Parathyroid adenoma (tissue), 2 donors: Measurements from ENCODE around the gene KRT3.

Source experiments
- H2AFZ ChIP-seq: fragments of 300-600 bp; sonication (generic); one replicate; pipeline ENCODE4 v1.7.0; 2017; ENCODE audit warnings: antibody characterized with exemption, mild to moderate bottlenecking
- H3K27ac ChIP-seq: fragments of 300-600 bp; sonication (generic); one replicate; pipeline ENCODE4 v1.7.0; 2017
- H3K27me3 ChIP-seq: fragments of 300-600 bp; sonication (generic); one replicate; pipeline ENCODE4 v1.7.0; 2017; ENCODE audit warnings: low read length; ENCODE audit not compliant: control insufficient read depth, insufficient read depth
- H3K36me3 ChIP-seq: fragments of 300-600 bp; sonication (generic); one replicate; pipeline ENCODE4 v1.7.0; 2017; ENCODE audit warnings: low read length; ENCODE audit not compliant: control insufficient read depth, insufficient read depth
- H3K4me1 ChIP-seq: fragments of 300-600 bp; sonication (generic); one replicate; pipeline ENCODE4 v1.7.0; 2017; ENCODE audit warnings: control low read depth
- H3K4me2 ChIP-seq: fragments of 300-600 bp; sonication (generic); one replicate; pipeline ENCODE4 v1.7.0; 2017; ENCODE audit warnings: low read length
- H3K4me3 ChIP-seq: fragments of 300-600 bp; sonication (generic); one replicate; pipeline ENCODE4 v1.7.0; 2017; ENCODE audit warnings: low read depth, low read length
- H3K79me2 ChIP-seq: fragments of 300-600 bp; sonication (generic); one replicate; pipeline ENCODE4 v1.7.0; 2017; ENCODE audit warnings: control low read depth
- H3K9ac ChIP-seq: fragments of 300-600 bp; sonication (generic); one replicate; pipeline ENCODE4 v1.7.0; 2017; ENCODE audit warnings: mild to moderate bottlenecking
- H3K9me3 ChIP-seq: fragments of 300-600 bp; sonication (generic); one replicate; pipeline ENCODE4 v1.7.0; 2017; ENCODE audit warnings: low read length; ENCODE audit not compliant: control insufficient read depth
- TF ChIP-seq, protein P1 (sequence below): fragments of 300-600 bp; sonication (generic); IDR thresholded peaks from one replicate; pipeline ENCODE4 v1.7.0; 2017; ENCODE audit warnings: antibody characterized with exemption, mild to moderate bottlenecking
- donor health status: primary hyperparathyroidism.

KRT3 gene

DNA sequence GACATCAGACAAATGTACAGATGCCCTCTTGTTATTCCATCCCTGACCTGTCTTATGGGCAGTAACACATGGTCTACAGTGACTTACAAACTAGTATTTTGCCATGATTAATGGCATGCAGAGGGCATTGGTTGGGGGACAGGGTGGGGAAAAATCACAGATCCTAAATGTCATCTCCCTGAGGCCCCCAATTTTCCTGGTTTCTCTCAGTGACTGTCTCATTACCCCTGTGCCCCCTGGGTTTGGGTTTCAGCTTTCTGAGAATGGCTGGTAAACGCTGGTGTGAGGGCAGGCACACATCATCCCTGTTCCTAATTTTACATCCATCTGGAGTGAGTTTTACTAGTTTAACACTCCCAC, 28.9 kb downstream of the KRT3 start:
- Histone ChIP-seq H3K4me2 (no peak overlapping the region), H3K27ac (no peak overlapping the region), H3K36me3 (no peaks in the 10 kb centered on the region), H3K9ac (no peak overlapping the region), H3K4me1 (no peaks in the 10 kb centered on the region), H2AFZ (no peak overlapping the region), H3K79me2 (no peaks in the 10 kb centered on the region), H3K9me3 (no peaks in the 10 kb centered on the region), H3K4me3 (no peak overlapping the region), H3K27me3 (no peaks in the 10 kb centered on the region)
- TF ChIP-seq, protein P1, sequence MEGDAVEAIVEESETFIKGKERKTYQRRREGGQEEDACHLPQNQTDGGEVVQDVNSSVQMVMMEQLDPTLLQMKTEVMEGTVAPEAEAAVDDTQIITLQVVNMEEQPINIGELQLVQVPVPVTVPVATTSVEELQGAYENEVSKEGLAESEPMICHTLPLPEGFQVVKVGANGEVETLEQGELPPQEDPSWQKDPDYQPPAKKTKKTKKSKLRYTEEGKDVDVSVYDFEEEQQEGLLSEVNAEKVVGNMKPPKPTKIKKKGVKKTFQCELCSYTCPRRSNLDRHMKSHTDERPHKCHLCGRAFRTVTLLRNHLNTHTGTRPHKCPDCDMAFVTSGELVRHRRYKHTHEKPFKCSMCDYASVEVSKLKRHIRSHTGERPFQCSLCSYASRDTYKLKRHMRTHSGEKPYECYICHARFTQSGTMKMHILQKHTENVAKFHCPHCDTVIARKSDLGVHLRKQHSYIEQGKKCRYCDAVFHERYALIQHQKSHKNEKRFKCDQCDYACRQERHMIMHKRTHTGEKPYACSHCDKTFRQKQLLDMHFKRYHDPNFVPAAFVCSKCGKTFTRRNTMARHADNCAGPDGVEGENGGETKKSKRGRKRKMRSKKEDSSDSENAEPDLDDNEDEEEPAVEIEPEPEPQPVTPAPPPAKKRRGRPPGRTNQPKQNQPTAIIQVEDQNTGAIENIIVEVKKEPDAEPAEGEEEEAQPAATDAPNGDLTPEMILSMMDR: no peak

DNA sequence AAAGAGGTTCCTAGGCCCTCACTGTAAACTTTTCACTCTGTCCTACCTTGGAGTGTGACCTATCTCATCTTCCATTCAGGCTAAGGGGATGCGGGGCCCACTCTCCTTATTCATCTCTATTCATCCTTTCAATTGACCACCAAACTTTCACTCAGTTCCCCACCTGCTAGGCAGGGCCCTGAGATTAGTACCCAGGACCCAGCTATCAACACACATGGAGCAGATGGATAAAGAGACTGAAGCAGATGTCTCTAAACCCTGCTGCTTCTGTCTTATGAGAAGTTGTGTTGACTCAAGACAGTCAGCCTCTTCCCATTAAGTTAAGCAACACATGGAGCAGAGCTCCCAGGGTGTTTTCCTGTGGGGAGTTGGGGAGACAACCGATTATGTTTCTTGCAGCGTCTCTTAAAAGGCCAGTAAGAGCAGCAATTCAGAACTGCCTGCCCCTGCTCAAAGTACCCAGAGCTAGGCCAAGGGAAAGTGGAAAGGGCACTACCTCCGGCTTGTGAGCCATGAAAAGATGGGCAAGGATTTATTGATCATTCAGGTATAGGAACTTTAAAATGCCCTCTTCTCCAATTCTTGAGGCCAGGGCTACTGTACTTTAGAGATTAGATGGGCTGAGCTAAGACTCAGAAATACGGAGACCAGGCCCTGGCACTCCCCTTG, 29.4 kb downstream of the KRT3 start:
- H3K27me3 ChIP-seq: no peaks in the 10 kb centered on the region
- H3K27ac ChIP-seq: no peak overlapping the region
- H2AFZ ChIP-seq: no peak overlapping the region
- no peaks in the 10 kb centered on the region for H3K9me3 ChIP-seq
- H3K4me1 ChIP-seq: no peaks in the 10 kb centered on the region
- TF ChIP-seq, protein P1: no peak
- no peak overlapping the region for H3K9ac ChIP-seq
- H3K4me3 ChIP-seq: no peak overlapping the region
- no peaks in the 10 kb centered on the region for H3K36me3 ChIP-seq
- H3K4me2 ChIP-seq: no peak overlapping the region
- H3K79me2 ChIP-seq: no peaks in the 10 kb centered on the region

DNA sequence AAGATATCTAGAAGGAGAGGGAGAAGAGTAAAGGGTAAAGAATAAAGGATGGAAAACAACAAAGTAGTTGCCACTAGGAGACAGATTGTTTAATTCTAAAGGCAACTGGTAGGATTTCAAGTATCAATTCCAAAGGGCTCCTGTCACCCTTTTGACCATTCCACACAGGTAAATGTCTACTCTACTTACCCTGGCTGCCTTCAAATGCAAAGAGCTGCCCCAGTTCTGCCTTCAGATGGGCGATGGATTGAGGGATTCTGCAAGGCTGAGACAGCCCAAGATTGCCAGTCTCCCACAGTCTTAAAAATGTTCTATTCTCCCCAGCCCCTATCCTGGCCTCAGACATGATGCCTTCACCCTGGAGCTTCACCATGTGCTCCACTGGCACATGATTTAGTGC, 30.2 kb downstream of the KRT3 start:
- H3K9ac ChIP-seq: no peak overlapping the region
- H3K4me2 ChIP-seq: no peak overlapping the region

DNA sequence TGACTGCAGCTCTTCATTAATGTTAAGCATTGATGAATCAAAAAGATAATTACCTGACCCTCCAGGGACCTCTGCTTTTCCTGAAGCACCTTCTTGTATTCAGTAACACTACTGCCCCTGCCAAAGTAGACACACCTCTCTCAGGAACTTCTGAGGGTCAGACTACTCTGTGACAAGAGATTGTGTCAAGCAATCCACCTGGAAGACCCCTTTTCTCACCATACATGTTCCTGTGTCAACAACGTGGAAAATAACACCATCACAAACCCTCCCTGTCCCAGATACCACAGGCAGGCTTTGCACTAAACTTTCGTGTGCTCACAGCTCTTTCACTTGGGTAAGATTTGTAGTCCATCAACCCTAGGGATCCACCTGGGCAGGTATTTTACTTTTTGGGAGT, 31.9 kb downstream of the KRT3 start:
- no peaks in the 10 kb centered on the region for H3K4me1 ChIP-seq
- H3K27ac ChIP-seq: no peak overlapping the region
- no peaks in the 10 kb centered on the region for H3K27me3 ChIP-seq
- H3K36me3 ChIP-seq: no peaks in the 10 kb centered on the region
- no peak overlapping the region for H2AFZ ChIP-seq
- H3K9me3 ChIP-seq: no peaks in the 10 kb centered on the region
- TF ChIP-seq, protein P1: no peak
- H3K4me3 ChIP-seq: no peak overlapping the region
- H3K79me2 ChIP-seq: no peaks in the 10 kb centered on the region
- no peak overlapping the region for H3K4me2 ChIP-seq
- no peak overlapping the region for H3K9ac ChIP-seq

More for the DNA sequence above, 30.2 kb downstream of the KRT3 start:
- no peaks in the 10 kb centered on the region for H3K36me3 ChIP-seq
- H3K4me1 ChIP-seq: no peaks in the 10 kb centered on the region
- TF ChIP-seq, protein P1: no peak
- H3K79me2 ChIP-seq: no peaks in the 10 kb centered on the region
- no peak overlapping the region for H3K27ac ChIP-seq
- no peaks in the 10 kb centered on the region for H3K27me3 ChIP-seq
- no peak overlapping the region for H2AFZ ChIP-seq
- H3K4me3 ChIP-seq: no peak overlapping the region
- no peaks in the 10 kb centered on the region for H3K9me3 ChIP-seq

DNA sequence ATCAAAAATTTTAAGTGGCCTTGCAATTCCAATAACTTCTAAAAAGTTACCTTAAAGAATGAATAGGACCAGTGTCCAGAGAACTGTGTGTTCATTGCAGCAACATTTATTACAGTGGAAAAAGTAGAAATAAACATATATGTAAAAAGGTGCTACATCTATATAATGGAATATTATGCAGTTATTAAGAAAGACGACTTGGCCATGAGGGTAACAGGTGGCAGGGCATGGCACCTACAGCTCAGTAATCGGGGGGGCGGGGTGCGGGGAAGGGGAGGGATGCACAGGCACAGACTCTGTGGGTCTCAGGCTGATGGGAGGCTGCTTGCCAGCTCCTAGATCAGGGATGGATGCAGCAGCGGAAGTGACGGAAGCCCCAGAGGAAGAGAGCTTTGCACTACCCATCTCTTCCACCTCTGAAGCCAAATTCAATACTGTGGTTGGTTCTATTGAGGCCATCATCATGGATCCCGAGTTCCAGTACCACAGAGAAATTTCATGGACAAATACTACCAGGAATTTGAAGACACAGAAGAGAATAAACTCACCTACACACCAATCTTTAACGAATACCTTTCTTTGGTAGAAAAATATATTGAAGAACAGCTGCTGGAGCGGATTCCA, 32.8 kb downstream of the KRT3 start:
- H3K27me3 ChIP-seq: no peaks in the 10 kb centered on the region
- H3K27ac ChIP-seq: no peak overlapping the region
- no peaks in the 10 kb centered on the region for H3K79me2 ChIP-seq
- TF ChIP-seq, protein P1: no peak
- H2AFZ ChIP-seq: no peak overlapping the region
- no peaks in the 10 kb centered on the region for H3K4me1 ChIP-seq
- no peak overlapping the region for H3K4me3 ChIP-seq
- no peaks in the 10 kb centered on the region for H3K36me3 ChIP-seq
- H3K9ac ChIP-seq: no peak overlapping the region
- no peak overlapping the region for H3K4me2 ChIP-seq
- no peaks in the 10 kb centered on the region for H3K9me3 ChIP-seq
